Stomach (tissue), 4 donors: ENCODE results near the gene TMEM37.

Experiments
- CTCF ChIP-seq, 7 experiments: fragments of 450-650 bp in 4 of 7; fragments of 200-600 bp in 3 of 7; sonication (generic) in 3 of 7; IDR thresholded peaks; one replicate each; pipeline ENCODE4 v1.5.1; 2016 to 2019; ENCODE audit warnings: antibody characterized with exemption in 7 of 7, control low read depth in 2 of 7, mild to moderate bottlenecking in 1 of 7
- POLR2A ChIP-seq, 4 donors: fragments of 450-650 bp; IDR thresholded peaks; one replicate each; pipeline ENCODE4 v1.6.1; 2016; ENCODE audit warnings: antibody characterized with exemption in 4 of 4, control low read depth in 2 of 4, mild to moderate bottlenecking in 1 of 4, moderate library complexity in 1 of 4

GRCh38 chr2:119432851-119433522 is 1.3 kb downstream of the TMEM37 start:
- TF ChIP-seq POLR2A (IDR thresholded peaks at IDR 0.05) = no peak
- no peak for TF ChIP-seq CTCF (IDR thresholded peaks at IDR 0.05)
